KMS-11 (cell line): Measurements from ENCODE around the gene GNE.

Source experiments
- H2AFZ ChIP-seq: fragments of 200-600 bp; sonication (generic); 2 replicates; pipeline ENCODE4 v1.6.1; 2016; ENCODE audit warnings: antibody characterized with exemption, mixed run types, low read depth
- H3K27ac ChIP-seq: fragments of 200-600 bp; sonication (generic); 2 replicates; pipeline ENCODE4 v1.6.1; 2016; ENCODE audit warnings: mild to moderate bottlenecking, mixed run types
- H3K27me3 ChIP-seq: fragments of 200-600 bp; sonication (generic); 2 replicates; pipeline ENCODE4 v1.6.1; 2017; ENCODE audit warnings: mild to moderate bottlenecking, low read depth, mixed run types, moderate library complexity; ENCODE audit not compliant: insufficient read depth
- H3K36me3 ChIP-seq: fragments of 200-600 bp; sonication (generic); 2 replicates; pipeline ENCODE4 v1.6.1; 2017; ENCODE audit warnings: mild to moderate bottlenecking, mixed run types; ENCODE audit not compliant: insufficient read depth
- H3K4me1 ChIP-seq: fragments of 200-600 bp; sonication (generic); 2 replicates; pipeline ENCODE4 v1.6.1; 2016; ENCODE audit warnings: mild to moderate bottlenecking, low read depth, mixed run types; ENCODE audit not compliant: poor library complexity, severe bottlenecking
- H3K4me2 ChIP-seq: fragments of 200-600 bp; sonication (generic); 2 replicates; pipeline ENCODE4 v1.7.0; 2016; ENCODE audit warnings: mild to moderate bottlenecking, mixed run types
- H3K4me3 ChIP-seq: fragments of 200-600 bp; sonication (generic); IDR thresholded peaks from 2 replicates; pipeline ENCODE4 v1.6.1; 2017; ENCODE audit warnings: low read depth, low read length, mixed read lengths; ENCODE audit not compliant: insufficient read depth
- H3K79me2 ChIP-seq: fragments of 200-600 bp; sonication (generic); 2 replicates; pipeline ENCODE4 v1.6.1; 2016; ENCODE audit warnings: low read depth, mixed run types; ENCODE audit not compliant: insufficient read depth
- H3K9ac ChIP-seq: fragments of 200-600 bp; sonication (generic); 2 replicates; pipeline ENCODE4 v1.6.1; 2016; ENCODE audit warnings: mild to moderate bottlenecking, mixed run types
- H4K20me1 ChIP-seq: fragments of 200-600 bp; sonication (generic); 2 replicates; pipeline ENCODE4 v1.6.1; 2016; ENCODE audit warnings: mild to moderate bottlenecking, mixed run types; ENCODE audit not compliant: insufficient read depth
- CTCF ChIP-seq: fragments of 200-600 bp; sonication (generic); conservative IDR thresholded peaks from 2 replicates; pipeline ENCODE4 v1.6.1; 2017; ENCODE audit warnings: low read depth, mild to moderate bottlenecking, antibody characterized with exemption, low read length, moderate library complexity, mixed read lengths

Gene GNE

DNA sequence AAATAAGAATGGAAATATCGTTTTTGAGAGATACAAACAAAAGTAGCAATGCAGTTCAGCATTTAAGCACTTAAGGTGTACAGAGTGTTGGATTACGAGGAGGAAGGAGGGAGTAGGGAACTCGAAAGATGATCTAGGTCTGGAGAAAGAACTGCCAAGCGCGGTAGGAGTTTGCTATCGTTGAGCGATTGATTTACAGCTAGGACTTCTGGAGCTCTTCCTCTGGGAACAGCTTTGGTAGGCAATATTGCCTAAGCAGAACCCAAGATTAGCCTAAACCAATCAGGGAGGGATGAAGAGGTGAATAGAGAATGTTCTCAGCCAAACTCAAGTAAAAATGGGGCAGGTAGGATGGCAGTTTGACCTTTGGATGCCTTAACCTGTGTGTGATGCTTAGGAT, 66.6 kb downstream of the GNE start:
- H4K20me1 ChIP-seq = peaks cover 31% of the 10 kb centered on the region
- H3K79me2 ChIP-seq = peaks cover 60% of the 10 kb centered on the region

DNA sequence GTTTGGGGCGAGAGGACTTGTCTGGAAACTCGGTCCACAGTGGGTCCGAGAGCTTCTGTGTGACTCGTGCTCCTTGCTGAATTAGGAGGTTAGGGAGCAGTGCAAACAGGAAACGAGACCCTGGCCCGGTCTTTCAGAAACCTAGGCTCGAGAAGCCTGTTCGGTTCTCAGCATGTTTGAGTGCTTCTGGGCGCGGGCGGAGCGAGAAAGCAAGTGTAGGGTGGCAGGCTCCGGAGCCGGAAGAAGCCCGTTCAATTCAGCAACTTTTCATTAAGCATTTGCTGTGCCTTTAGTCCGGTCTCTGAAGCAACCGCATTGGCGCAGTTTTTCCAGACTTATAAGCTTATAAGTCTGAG, 67.0 kb downstream of the GNE start:
- peaks cover 55% of the 10 kb centered on the region for H3K79me2 ChIP-seq
- H3K4me1 ChIP-seq = peaks cover 52% of the 10 kb centered on the region
- peak overlapping the region; percentile 83 for H3K9ac ChIP-seq
- peak overlapping the region; percentile 100 for H3K4me2 ChIP-seq
- no peak for TF ChIP-seq CTCF
- H2AFZ ChIP-seq = peak overlapping the region; percentile 80
- no peak overlapping the region for H3K4me3 ChIP-seq
- H3K36me3 ChIP-seq = no peaks in the 10 kb centered on the region; the same call in 1 of the 2 replicates
- H4K20me1 ChIP-seq = peaks cover 31% of the 10 kb centered on the region
- no peaks in the 10 kb centered on the region for H3K27me3 ChIP-seq
- peak overlapping the region; percentile 73 for H3K27ac ChIP-seq

More for the DNA sequence above, 66.6 kb downstream of the GNE start:
- Histone ChIP-seq H3K27me3 (no peaks in the 10 kb centered on the region), H3K9ac (peak overlapping the region; percentile 83), H2AFZ (peak overlapping the region; percentile 80), H3K36me3 (no peaks in the 10 kb centered on the region; the same call in 1 of the 2 replicates), H3K4me2 (peak overlapping the region; percentile 100), H3K4me3 (no peak overlapping the region), H3K4me1 (peaks cover 52% of the 10 kb centered on the region), H3K27ac (peak overlapping the region; percentile 73)
- TF ChIP-seq CTCF = no peak

GRCh38 chr9:36190388-36191289, 67.6 kb downstream of the GNE start, which contains the start of gene CLTA:
TSS of gene CLTA (plus strand) at chr9:36190921. CDS start at chr9:36191057, 136 bp downstream.
- peak; percentile 72 for TF ChIP-seq CTCF
- peak within 1 kb of the TSS; percentile 83 for H3K9ac ChIP-seq
- H2AFZ ChIP-seq = peak within 1 kb of the TSS; percentile 80
- no peaks in the 10 kb centered on the region for H3K27me3 ChIP-seq
- peak within 1 kb of the TSS; percentile 73 for H3K27ac ChIP-seq
- H3K4me1 ChIP-seq = peaks cover 52% of the 10 kb centered on the region
- H3K4me2 ChIP-seq = peak within 1 kb of the TSS; percentile 100
- H3K4me3 ChIP-seq = no peak within 1 kb of the TSS
- peaks cover 31% of the 10 kb centered on the region for H4K20me1 ChIP-seq
- peaks cover 49% of the 10 kb centered on the region for H3K79me2 ChIP-seq
- no peaks in the 10 kb centered on the region; the same call in 1 of the 2 replicates for H3K36me3 ChIP-seq

- no peaks in the 10 kb centered on the region for H3K27me3 ChIP-seq
- H3K79me2 ChIP-seq = peaks cover 42% of the 10 kb centered on the region
- H3K4me1 ChIP-seq = peaks cover 52% of the 10 kb centered on the region
- H3K27ac ChIP-seq = peak overlapping the region; percentile 73
- no peak; the same call in 1 of the 2 replicates for TF ChIP-seq CTCF
- no peak overlapping the region for H3K4me3 ChIP-seq
- H4K20me1 ChIP-seq = peaks cover 28% of the 10 kb centered on the region
- H2AFZ ChIP-seq = peak overlapping the region; percentile 80
- H3K4me2 ChIP-seq = peak overlapping the region; percentile 95
- H3K9ac ChIP-seq = peak overlapping the region; percentile 83; the same call in 1 of the 2 replicates
- H3K36me3 ChIP-seq = no peaks in the 10 kb centered on the region; the same call in 1 of the 2 replicates
Measured at GRCh38 chr9:36189976-36190375, 68.3 kb downstream of the GNE start.
